Jurkat, Clone E6-1 (cell line): ENCODE measurements around the gene PIK3R5.

ENCODE experiments used
- DNase-seq: peaks from one replicate; pipeline ENCODE4 v3.0.0-alpha.2; 2011; ENCODE audit warnings: low read depth, low spot score
- H3K4me3 ChIP-seq: 2 replicates; pipeline ENCODE4 v1.5.1; 2011; ENCODE audit warnings: mild to moderate bottlenecking, low read length, control low read depth, moderate library complexity

Gene PIK3R5

DNA sequence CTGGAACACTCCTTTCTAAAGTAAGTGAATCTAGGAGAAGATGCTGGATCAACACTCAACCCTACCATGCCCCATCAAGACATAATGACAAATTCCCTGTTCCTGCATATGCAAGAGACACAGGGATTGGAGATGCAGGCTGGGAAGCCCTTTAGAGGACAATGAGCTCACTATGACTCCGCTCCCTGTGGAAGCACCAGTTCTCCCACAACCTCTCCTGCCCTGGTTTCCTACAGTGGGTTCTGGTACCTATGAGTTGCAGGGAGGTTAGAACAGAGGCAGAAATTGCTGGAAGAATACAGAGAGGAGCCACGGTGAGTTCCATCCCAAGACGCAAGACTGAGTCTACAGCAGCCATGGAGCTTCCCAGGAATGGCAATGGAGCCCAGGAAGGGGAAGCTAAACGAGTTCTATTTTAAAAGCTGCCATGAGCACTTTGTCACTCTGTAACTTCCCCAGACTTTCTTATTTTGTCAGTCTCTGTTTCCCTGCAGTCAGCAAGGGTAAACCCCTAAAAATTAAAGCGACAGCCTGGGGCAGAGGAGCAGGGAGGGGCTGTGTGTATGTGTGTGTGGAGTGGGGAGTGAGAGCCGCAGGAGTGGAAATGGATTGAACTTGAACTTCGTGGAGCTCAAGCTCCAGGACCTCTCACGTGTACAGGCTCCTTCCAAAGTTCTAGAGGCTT lies 55.8 kb downstream of the PIK3R5 start:
- no peak for DNase-seq
- H3K4me3 ChIP-seq: no peak overlapping the region

DNA sequence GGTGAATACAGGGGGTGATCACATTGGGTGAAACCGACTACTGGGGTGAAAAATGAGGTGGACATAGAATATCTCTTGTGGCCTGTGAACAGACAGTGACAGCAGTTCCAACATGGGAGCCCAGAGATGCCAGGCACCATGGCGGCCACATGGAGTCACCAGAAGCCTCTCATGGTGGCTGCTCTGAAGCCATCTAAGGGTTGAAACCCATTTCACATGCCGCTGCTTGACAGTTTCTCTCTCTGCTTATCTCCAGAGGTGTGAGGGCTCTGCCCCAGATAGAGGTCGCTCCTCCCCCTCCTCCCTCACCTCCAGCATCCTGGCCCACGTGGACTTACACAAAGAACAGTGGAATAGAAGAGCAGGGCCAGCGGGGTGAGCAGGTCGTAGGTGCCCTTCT lies 60.2 kb downstream of the PIK3R5 start:
- H3K4me3 ChIP-seq: no peak overlapping the region

DNA sequence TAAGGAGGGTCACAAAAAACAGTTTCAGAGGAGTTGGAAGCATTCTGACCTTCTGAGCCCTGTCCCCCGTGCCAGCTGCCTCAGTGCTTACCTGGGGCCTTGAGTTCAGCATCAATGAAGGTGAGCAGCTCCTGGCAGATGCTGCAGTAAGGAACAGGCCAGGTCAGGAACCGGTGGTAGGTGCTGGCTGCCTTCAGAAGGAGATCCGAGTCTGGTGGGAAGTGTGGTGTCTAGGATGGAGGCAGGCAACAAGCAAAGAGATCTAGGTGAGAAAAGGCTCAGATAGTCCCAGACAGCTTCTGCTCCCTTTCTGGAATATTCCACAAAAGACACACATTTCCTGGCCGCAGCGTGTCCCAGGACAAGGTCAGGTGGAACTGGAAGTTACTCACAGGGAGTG lies 60.8 kb downstream of the PIK3R5 start:
- H3K4me3 ChIP-seq: no peak overlapping the region
- no peak for DNase-seq

More for the DNA sequence above, 60.2 kb downstream of the PIK3R5 start:
- DNase-seq: no peak

DNA sequence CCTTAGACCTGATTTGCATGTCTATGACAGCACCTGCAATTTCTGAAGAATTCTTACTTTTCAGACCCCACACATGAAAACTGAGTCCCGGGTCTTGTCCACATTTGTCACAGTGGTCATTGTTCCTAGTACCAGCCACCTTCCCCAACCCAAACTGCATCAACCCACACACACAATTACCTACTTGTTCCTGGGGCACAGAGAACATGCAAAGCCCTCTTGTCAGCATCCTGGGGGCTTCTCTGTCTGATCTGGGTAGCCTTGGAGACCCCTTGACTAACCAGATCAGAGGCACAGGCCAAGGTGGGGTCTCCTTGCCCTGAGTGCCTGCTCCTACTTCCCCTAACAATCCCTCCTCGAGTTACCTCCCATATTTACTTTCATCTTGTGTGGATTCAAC lies 61.3 kb downstream of the PIK3R5 start:
- H3K4me3 ChIP-seq: no peak overlapping the region
- DNase-seq: no peak

DNA sequence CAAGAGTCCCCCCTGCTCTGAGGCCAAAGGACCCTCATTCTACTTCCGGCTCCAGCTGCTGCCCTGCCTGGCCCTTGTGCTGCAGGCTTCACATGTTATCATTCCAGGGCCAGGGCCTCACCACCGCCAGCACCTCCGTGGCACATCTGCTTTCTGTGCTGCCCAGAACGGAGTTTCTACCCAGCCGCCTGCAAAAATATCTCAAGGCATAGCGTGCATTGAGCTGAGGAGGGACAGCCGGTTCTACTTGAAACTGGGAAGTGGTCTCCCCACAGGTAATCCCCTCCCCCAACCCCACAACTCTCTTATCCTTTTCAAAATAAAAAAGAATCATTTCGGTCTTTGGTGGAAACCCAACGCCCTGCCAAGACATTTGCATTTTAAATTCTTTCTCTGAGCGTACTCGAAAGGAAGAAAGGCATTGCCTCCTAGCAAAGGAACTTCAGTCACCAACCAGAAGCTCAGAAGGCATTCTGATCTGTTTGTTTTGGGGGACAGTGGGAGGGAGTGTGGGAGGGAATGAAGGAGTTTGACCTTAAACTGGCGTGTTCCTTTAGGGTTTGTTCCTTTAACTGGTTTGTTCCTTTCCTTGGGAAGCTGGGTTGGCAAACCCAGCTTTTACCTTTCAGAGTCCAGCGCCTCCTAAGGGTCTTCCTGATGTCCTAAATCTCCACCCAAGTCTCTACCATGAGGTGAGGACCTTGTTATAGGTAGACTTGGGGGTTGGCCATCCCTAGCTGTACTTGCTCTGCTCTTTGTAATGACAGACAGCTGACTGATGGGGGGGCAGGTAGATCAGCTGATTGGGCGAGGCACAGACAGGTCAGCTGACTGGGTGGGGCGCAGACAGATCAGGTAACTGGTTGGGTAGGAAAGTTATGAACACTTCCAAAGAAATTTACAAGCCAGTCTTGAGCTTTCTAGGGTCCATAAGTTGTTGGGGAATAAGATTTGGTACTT lies 64.6 kb downstream of the PIK3R5 start:
- no peak overlapping the region for H3K4me3 ChIP-seq
- no peak for DNase-seq

DNA sequence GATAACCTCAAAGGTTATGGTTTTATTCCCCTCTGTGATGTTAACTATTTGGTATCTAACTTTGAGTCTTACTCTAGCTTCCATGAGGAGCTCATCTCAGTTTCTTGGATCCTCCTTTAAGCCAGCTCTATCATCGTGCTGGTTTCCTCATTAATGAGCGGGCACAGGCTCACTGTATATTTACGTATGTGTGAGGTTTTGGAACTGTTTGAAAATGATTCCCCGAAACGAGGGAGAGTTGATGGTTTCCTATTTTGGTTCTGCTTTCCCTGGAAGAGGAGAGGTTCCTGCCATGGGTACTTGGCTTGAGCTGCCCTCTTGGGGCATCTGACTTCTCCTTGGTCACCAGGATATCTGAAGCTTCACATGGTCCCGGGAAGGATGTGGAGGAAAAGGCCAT lies 65.3 kb downstream of the PIK3R5 start:
- no peak for DNase-seq
- no peak overlapping the region for H3K4me3 ChIP-seq

DNA sequence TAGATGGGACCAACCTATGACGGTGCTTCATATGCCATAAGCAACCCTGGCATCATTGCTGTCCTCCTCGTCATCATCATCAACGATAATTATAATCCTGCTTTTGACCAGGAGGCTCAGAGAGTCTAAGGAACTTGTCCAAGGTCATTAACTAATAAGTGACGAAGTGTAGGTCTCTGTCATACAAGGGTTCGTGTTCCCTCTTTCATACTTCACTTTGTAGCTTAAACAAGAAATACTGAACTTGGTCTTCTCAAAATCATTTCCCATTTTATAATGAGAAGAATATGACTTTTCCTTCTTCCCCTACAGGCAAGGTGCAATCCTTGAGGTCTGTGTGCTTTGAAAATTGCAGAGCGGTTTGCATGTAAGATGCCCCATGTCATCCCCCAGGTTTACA lies 66.9 kb downstream of the PIK3R5 start:
- peak overlapping the region; percentile 29 for H3K4me3 ChIP-seq
- no peak for DNase-seq

DNA sequence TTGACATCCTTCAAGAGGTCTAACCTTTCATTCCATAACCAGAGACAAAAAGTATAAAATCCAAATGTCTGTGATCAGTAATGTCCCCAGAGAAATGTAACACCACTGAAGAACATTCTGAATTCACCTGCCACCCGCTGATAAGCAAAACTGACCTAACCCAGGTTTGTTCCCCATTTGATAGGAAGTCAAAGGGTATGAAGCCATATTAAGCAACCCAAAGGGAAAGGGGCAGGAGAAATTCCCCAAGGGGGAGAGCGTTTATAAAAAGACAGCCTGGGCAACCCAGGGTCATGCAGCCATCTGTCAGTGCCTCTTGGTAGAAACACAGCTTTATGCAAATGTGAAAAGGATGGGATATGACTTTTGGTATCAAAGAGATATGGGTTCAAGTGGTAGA lies 67.4 kb downstream of the PIK3R5 start:
- no peak overlapping the region for H3K4me3 ChIP-seq
- no peak for DNase-seq

DNA sequence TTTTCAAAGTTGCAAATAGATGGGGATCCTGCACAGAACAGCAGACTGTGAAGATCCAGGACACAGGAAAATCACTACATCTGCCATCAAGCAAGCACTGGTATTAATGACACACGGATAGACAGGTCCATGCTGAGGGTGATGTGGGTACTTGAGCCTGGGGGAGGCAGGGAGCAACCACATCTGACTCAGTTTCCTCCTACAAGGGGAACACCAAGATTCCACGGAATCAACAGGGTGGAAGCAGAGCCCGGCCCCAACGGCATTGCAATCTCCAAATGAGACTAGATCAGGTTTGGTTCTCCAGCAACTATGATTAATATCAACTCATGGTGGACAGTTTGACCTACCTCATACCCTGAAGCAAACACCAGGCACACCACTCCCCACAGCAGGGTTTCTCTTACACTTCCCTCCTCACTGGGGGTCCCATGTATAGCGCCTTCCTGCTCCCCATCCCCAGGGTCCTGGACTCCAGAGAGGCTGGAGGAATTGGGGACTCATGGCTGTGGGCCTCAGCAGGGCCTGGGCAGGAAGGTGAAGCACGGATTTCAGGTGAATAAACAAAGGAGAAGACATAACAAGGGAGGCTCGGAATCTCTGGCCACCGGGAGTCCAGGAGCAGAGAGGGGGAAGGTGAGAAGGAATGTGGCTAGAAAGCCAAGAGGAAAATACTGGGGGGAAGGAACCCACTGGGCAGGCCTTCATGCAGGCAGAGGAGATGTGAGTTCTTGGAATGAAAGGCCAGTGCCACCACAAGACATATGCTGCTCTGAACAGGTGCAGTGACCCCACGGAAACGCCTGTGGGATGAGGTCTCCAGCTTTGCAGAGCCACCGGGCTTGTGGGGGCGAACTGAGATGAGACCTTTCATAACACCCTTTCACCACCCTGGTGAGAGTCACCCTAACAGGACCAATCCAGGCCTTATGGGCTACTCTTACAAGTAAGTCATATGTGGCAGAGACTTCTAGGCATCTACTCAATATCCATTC lies 68.6 kb downstream of the PIK3R5 start:
- H3K4me3 ChIP-seq: no peak overlapping the region
- no peak for DNase-seq

DNA sequence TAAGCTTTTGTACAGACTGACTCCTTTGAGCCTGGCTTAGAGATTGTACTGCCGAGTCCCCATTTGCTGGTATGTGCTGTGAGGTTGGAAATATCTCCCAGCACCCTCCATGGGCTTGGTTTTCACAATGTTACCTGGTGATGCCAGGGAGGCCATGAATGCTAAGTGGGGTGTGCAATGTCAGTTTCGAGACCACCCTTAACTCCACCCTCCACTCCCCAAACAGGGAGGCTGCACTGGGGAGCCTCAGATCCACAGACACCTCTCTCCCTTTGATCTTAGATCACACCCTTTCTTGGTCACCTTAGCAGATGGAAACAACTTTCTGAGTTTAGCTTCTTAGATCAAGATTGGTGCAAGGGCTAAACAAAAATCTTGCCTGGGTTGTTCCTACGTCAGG lies 69.4 kb downstream of the PIK3R5 start:
- DNase-seq: no peak
- no peak overlapping the region for H3K4me3 ChIP-seq

DNA sequence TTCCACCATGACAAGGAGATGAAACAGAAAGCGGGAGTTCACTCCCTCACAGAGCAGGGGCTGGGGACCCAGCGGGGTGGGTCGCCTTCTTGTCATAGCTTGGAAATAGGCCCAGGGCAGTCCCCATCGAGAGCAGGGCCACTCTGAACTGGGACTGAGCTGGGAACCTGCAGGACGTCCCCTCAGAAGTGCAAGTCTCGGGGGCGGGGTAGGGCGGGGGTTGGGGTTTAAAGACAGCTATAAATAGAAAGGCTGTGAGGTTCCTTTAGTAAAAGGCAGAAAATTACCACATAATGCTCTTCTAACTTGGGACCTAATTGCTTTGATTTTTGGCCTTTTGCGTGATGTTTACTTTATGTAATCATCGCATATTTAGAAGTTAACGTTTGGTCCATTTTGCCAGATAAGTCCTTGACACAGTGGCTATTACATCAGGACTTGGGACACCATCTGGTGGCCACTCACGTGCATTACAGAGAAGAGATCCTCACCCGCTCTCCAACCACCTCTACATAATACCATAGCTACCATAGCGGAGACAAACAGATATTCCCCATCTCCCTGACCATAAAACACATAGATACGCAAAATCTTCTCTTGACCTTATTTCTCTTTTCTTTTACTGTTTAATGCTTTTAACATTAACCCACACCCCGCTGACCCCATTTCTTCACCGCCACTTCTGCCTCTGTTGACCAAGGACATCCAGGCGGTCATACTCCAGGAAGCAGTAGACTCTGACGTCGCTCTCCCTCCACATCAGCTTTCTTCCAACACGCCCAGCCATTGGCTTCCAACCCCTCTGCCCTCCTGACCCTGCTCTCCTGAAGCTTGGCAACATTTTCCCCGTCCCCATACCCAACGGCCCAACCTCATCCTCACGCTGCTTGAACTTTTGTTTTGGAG lies 70.6 kb downstream of the PIK3R5 start:
- peak; percentile 50 for DNase-seq
- no peak overlapping the region for H3K4me3 ChIP-seq

DNA sequence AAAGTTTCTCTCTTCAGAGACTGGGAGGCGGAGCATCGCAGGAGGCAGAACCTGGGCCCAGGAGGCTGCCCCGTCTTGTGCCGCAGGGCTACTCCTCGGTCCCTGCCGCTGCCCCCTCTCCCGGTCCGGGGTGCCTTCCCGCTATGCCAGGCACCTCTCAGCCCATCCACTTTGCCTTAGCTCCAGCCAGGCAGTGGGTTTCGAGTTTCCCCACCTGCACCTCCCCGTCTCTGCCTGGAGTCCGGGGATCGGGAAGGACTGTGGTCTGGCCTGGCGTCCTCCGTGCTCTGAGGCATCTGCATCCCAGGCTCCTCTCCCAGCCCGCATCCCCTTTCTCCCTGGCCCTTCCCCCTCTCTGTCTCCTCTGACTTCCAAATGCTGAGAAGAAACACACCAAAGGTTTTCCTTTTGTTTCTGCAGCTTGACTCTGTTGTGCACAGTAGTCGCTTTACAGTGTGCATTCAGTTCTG lies 71.3 kb downstream of the PIK3R5 start:
- no peak for DNase-seq
- no peak overlapping the region for H3K4me3 ChIP-seq

DNA sequence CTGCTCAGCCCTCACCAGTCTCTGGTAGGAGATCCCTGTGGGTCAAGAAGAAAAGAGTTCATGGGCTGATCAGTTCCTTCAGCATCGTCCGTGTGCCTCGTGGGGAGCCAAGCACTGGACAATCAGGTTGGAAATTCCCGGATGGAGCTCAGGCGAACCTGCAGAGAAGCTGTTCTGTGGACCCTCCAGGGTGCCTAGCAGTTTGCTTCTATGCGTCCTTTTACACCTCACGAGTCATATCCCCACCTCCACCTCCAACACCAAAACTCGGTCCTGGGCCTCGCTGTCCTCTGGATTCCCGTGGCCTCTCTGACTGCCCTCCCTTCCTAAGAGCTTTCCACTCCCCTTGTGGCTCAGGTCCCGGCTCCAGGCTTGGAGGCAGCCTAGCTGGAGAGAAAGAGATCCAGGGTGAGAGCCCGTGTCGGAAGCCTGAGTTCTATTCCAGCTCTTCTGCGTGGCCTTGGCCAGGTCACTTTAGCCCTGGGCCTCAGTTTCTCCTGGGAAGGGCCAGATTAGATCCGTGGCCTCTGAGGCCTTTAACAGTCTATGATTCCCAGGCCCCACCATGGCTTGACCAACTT lies 71.8 kb downstream of the PIK3R5 start:
- no peak overlapping the region for H3K4me3 ChIP-seq
- DNase-seq: no peak

DNA sequence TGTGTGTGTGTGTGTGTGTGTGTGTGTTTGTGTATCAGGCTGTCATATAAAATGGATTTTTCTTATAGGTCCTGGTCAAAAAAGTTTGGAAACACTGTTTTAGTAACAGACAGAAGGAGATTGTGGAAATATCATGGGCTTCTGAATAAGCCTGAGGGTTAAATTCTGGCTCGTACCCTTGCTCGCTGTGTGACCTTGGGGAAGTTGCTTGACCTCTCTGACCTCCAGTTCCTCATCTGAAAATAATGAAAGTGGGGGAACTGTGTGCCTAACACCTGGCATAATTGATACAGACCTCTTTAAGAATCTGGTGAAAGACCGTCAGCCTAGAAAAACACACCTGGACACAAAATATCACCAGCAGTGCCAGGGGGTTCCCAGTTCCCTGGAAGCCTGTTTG lies 72.4 kb downstream of the PIK3R5 start:
- no peak for DNase-seq
- no peak overlapping the region for H3K4me3 ChIP-seq

DNA sequence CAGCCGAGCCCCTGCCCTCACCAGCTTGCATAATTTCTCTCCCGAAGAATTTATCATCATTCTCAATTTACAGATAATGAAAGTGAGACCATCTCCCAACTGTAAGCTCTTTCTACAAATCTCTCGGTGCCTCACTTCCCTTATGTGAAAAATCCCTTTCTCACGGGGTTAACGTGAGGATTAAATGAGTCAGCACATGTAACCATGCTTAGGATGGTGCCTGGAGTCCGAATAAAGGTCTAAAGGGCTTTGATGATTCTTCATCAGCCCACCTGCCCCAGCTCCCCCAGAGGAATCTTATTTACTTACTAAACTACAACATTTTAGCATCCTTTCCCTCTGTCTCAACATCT lies 73.2 kb downstream of the PIK3R5 start:
- H3K4me3 ChIP-seq: no peak overlapping the region
- no peak for DNase-seq

DNA sequence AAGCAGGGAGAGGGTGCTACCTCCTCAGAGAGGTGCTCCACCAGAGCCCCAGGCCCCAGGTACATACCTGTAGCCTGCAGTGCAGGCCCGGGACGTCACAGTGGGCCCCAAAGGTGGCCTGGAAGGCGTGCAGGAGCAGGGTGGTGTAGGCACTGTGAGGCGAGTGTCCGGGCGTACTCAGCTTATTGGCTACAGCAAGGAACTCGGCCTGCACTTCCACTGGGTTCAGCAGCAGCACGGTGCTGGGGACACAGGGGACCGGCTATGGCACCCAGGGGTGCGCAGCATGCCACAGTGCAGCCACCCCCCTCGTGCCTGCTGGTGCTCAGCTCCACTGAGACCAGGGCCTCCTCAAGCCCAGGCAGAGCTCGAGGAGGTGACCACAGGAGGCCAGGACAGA lies 74.8 kb downstream of the PIK3R5 start:
- H3K4me3 ChIP-seq: no peak overlapping the region
- DNase-seq: no peak

DNA sequence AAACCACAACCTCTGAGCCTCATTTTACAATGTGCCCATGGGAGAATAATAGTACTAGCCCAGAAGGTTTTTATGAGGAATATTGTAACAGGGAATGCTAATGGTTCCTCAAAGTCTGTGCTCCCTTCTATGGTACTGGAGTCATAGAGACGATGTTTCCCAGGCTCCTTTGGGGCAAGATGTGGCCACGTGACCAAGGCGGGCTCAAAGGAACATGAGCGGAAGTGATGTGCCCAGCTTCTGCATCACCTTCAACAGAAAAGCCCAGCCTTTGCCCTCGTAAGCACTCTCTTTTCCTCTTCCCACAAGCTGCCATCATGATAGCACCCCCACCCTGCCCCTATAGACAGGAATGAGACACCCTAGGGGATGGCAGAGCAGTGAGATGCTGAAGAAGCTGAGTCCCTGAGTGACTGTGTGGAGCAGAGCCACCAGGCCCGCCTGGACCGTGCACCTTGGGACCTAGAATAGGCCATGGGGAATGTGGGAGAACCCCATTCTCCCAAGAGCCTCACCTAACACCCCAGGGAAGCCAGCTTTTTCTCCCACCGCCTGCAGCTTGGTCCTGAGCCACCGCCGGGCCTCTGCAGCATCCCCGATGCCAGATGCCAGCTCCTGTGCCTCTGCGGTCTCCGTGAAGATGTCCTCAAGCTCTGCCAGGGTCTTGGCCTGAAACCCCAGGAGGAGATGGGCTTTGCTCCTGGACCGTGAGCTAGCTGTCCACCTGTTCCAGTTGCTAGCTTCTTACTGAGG lies 75.9 kb downstream of the PIK3R5 start:
- no peak overlapping the region for H3K4me3 ChIP-seq
- no peak for DNase-seq
